HG03571 (cell line): ENCODE data around the gene GUCY1A1.

Experiments
- ATAC-seq: cut with Tn5 transposase; IDR thresholded peaks from one replicate; pipeline ENCODE4 v1.9.1; 2021; ENCODE audit not compliant: unreplicated experiment

Gene GUCY1A1

GRCh38 chr4:155769090-155769489, 102.4 kb downstream of the GUCY1A1 start:
- peak; percentile 71 for ATAC-seq

DNA sequence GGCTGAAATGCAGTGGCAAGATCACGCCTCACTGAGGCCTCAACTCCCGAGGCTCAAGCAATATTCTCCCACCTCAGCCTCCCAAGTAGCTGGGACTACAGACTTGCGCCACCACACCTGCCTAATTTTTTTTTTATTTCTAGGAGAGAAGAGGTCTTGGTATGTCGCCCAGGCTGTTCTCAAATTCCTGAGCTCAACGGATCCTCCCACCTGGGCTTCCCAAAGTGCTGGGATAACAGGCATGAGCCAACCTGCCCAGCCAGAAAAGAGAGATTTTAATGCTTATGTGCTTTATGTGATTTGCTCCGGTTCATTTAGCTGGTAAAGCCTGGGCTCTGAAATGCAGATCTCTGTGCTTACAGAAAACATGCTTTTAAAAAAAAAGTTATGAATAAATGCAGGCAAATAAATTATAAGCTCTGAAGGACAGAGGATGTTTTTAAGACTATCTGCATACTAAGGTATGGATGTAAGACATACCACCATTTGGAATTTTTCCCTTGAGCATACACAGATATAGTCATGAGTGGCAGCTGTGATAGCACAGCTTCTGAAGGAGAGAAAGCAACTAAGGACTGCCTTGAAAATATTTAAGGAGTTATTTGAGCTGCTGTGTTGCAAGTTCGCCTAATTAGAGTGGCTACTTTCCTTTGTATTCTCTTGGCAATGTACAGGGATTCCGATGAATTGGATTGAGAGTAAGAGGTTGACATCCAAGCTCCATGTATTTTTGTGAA, 106.0 kb downstream of the GUCY1A1 start:
- ATAC-seq = no peak

DNA sequence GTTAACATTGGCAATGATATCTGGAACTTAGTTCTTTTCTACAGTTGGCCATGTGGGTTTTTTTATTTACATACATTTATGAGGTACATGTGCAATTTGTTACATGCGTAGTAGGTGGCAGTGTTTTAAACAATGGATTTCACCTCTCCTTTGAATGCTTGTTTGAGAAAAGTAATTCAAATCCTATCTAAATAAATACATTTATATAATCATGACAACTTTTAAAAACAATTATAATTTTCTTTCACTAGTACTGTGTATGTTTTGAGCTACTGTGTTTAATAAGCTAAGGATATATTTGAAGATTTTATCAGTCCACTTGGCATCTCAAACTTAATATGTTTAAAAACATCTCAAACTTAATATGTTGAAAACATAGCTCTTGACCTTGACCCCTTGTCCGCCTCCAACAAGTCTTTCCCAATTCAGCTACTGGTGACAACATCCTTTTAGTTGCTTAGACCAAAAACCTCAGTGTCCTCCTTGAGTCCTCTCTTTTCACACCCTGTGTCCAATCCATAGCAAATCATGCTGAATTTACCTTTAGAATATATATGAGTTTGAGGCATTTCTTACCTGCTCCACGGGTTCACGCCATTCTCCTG, 106.7 kb downstream of the GUCY1A1 start:
- no peak for ATAC-seq

- no peak for ATAC-seq
Observed at GRCh38 chr4:155774033-155774432, 107.4 kb downstream of the GUCY1A1 start.

DNA sequence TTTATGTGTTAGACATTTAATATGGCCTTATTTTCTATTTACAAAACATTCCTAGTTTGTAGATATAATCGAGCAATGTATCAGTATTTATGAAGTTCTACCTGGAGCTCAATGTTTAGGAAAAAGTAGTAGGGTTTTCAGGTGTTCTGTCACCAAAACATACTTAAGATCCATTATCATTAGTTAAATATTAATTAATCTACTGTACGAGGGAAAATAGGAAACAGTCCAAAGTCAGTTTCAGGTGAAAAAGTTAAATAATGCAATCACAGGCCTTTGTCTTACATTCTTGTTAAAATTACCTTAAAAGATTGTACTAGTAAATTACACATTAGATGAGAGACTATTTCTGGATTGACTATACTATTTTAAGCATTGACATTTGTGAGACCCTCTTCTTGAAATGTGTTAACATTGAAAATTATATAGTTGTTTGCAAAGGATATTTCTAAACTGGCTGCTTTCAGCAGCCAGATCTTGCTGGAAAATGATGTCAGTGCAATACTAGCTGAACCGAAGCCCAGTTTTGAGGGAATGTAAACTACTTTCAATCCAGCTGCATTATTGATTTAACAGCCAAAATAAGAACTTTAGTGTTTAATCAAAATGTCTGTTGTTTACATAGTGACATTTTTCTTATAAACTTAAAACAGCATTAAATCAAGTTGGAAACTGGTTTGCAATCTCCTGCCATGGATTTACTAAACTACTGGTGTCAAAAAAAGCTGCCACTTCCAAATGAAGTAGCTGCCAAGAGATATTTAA, 111.5 kb downstream of the GUCY1A1 start:
- ATAC-seq = no peak

- no peak for ATAC-seq
Observed at GRCh38 chr4:155780775-155781174, 114.1 kb downstream of the GUCY1A1 start.

GRCh38 chr4:155781249-155781831, 114.7 kb downstream of the GUCY1A1 start:
- ATAC-seq = no peak
